Adrenal gland (tissue), 5 donors: ENCODE results near the gene WHRN.

Experiments used
- POLR2A ChIP-seq, 2 donors: fragments of 450-650 bp; IDR thresholded peaks; one replicate each; pipeline ENCODE4 v1.6.1; 2017; ENCODE audit warnings: antibody characterized with exemption in 2 of 2, mild to moderate bottlenecking in 2 of 2, moderate library complexity in 1 of 2
- TF ChIP-seq, protein P1 (sequence below), 6 experiments: fragments of 450-650 bp in 4 of 6; fragments of 200-600 bp in 2 of 6; sonication (generic) in 1 of 6; IDR thresholded peaks; 1 replicate in 5 of 6; 2 replicates in 1 of 6; pipeline versions ENCODE4 v1.5.1 to v1.8.0; 2016 to 2021; ENCODE audit warnings: antibody characterized with exemption in 6 of 6, mild to moderate bottlenecking in 2 of 6, moderate library complexity in 1 of 6
- donor health status: DM: no; HTN: no; CAD: no.

- no peak for TF ChIP-seq POLR2A (IDR thresholded peaks at IDR 0.05)
- TF ChIP-seq, protein P1, sequence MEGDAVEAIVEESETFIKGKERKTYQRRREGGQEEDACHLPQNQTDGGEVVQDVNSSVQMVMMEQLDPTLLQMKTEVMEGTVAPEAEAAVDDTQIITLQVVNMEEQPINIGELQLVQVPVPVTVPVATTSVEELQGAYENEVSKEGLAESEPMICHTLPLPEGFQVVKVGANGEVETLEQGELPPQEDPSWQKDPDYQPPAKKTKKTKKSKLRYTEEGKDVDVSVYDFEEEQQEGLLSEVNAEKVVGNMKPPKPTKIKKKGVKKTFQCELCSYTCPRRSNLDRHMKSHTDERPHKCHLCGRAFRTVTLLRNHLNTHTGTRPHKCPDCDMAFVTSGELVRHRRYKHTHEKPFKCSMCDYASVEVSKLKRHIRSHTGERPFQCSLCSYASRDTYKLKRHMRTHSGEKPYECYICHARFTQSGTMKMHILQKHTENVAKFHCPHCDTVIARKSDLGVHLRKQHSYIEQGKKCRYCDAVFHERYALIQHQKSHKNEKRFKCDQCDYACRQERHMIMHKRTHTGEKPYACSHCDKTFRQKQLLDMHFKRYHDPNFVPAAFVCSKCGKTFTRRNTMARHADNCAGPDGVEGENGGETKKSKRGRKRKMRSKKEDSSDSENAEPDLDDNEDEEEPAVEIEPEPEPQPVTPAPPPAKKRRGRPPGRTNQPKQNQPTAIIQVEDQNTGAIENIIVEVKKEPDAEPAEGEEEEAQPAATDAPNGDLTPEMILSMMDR (IDR thresholded peaks at IDR 0.05) = no peak
Measured at GRCh38 chr9:114461468-114461867, 43.8 kb downstream of the WHRN start.
